GM19099 (cell line): Measurements from ENCODE around the gene ERI3.

ENCODE experiments used
- POLR2A ChIP-seq: IDR thresholded peaks from 3 replicates; pipeline ENCODE4 v1.6.1; 2011; ENCODE audit warnings: low read depth; ENCODE audit not compliant: insufficient read length; ENCODE audit errors: extremely low read depth

ERI3 gene

GRCh38 chr1:44354840-44355581, at the start of gene ERI3:
ERI3 (minus strand) TSS chr1:44355257; CDS start chr1:44355026, 231 bp downstream.
- peak; percentile 56 for TF ChIP-seq POLR2A

GRCh38 chr1:44401256-44402228, 46.5 kb upstream of the ERI3 start:
- TF ChIP-seq POLR2A: no peak

DNA sequence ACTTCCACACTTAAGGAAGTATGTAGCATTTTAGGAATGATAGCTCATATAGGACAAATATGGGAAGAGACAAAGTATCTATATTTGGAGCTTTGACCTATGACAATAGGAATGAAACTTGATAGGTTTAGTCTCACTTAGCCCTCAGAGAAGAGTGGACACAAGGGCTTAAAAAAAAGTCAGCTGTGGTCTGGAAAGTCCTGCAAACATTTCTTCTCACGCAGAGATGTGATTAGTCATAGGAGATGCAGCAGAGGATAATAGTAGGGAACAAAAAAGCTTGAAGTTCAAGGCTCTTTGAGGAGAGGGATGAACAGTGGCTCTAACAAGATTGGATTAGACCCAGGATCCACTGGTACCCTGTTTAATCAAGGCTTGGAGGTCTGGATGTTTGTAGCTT, 35.2 kb upstream of the ERI3 start:
- no peak for TF ChIP-seq POLR2A

- no peak for TF ChIP-seq POLR2A
Measured at GRCh38 chr1:44389437-44389836, 34.4 kb upstream of the ERI3 start.

DNA sequence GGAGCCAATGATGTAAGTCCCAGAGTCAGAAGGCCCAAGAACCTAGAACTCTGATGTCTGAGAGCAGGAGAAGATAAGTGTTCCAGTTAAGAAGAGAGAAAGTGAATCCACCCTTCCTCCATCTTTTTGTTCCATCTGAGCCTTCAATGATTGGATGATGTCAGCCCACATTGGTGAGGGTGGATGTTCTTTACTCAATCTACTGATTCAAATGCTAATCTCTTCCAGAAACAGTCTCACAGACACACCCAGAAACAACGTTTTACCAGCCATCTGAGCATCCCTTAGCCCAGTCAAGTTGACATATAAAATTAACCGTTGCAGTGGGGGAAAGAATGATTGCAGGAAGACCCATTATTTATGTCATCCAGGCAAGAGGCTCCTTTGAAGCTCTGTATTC, 33.5 kb upstream of the ERI3 start:
- no peak for TF ChIP-seq POLR2A

- no peak for TF ChIP-seq POLR2A
Measured at GRCh38 chr1:44380666-44381177, 25.7 kb upstream of the ERI3 start.

GRCh38 chr1:44377925-44378784, 23.1 kb upstream of the ERI3 start:
- no peak for TF ChIP-seq POLR2A

DNA sequence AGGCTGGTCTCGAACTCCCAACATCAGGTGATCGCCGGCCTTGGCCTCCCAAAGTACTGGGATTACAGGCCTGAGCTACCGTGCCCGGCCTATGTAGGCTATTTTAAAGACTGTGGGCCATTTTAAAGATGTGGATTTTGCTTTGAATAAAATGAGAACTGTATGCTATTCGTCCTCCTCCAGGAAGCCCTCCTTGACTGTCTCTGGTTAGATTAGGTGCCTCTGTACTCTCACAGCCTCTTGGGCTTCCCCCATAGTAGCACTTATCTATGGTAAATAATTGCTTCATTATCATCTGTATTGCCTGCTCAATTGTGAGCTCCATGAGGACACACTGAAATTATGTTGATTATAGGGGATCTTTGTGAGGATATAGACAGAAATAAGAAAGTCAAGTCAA, 20.5 kb upstream of the ERI3 start:
- no peak for TF ChIP-seq POLR2A

DNA sequence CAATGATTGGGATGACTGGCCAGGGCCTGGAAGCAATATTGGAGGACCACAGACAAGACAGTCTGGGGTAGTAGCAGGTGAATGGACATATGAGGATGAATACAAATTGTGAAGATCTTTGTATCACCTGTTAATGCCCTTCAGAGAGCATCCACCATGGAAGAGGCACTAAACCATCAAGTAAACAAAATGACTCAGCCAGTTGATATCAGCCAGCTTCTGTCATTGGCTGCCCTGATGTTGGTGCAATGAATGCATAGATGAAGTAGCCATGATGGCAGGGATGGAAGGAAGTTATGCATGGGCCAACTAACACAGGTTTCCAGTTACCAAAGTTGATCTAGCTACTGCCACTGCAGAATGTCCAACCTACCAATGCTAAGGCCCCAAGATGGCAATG, 16.1 kb upstream of the ERI3 start:
- no peak for TF ChIP-seq POLR2A

DNA sequence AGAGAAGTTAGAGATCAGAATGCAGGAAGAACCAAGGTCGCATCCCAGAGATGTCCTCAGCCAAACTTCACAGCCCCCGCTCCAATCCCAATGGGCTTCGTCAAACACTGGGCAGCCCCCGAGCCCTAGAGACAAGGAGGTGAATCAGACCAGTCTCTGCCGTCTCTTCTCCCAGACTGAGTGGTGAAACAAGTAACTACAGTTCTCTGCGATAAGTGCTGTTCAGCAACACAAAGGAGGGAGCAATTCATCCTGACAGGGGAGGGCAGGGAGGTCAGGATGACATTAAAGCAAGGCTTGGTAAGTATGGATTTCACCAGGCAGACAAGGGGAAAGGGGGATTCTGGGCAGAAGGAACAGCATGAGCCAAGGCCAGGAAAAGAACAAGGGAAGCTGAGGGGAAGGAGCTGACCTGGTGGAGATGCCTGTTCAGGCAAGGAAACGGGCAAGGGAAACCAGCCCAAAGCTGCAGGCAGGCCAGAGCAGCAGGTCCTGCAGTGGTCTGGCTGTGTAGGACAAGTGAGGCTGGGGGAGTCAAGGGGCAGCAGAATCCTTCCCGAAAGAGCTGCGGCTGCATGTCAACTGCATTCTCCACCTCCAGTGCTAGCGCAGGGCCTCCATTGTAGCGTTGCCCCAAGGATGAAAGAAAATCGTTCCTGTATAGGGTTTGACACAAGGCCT, 13.6 kb upstream of the ERI3 start:
- TF ChIP-seq POLR2A: no peak

- no peak for TF ChIP-seq POLR2A
Measured at GRCh38 chr1:44367944-44368343, 12.9 kb upstream of the ERI3 start.

DNA sequence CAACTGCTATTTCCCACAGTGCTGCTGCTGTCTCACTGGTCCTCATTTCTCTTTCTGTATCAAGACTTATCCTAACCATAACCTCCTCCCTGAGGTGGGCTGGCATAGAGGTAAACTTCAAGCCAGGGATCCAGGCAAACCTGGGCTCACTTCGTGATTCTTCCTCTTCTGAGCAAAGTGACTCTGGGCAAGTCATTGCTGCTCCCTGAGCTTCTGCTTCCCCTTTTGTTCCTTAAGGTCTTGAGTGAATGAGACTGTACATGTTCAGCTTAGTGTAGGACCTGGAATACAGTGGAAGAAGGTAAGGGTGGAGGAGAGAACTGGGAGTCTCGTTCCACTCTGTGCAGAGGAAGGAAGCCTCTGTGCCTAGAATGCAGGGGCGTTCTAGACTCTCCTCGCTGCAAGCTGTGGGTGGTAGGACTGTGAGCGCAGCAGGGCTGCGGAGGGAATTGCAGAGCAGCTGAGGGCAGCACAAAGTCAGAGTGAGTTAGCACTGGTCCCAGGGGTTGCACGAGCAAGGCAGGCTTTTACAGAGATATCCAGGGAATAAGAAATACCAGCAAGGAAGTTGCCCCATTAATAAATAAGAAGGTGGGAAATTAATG, 11.4 kb upstream of the ERI3 start:
- no peak for TF ChIP-seq POLR2A

DNA sequence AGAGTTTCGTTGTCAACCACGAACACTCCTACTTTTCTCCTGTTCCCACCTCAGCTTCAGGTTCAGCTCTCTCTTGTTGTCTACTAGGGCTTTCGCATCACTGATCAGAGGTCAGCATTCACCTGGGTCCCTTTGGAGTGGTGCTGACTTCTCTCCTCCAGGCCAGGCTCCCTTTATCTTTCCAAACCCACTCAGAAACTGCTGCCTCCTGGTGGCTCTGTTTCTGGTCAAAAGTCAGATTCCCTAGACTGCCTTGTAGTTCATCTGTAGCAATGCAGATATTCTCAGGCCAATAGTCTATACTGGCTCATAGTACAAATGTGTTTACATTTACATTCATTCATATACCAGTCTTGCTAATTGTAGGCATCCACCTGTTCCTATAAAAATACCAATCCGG, 6.4 kb upstream of the ERI3 start:
- TF ChIP-seq POLR2A: no peak
